Medulla oblongata (tissue), 1 donor: ENCODE data around the gene ANXA6.
"Not testable (repeated sequence)": the region's sequence is repeated elsewhere in the genome, so short reads cannot be mapped to it uniquely, and the experiment has no call there.

Experiments used
- DNase-seq: peaks from one replicate; pipeline ENCODE4 v3.0.0-alpha.2; 2015; ENCODE audit errors: extremely low spot score

Gene ANXA6

GRCh38 chr5:151181818-151182523, 24.4 kb upstream of the ANXA6 start:
- DNase-seq: no peak

GRCh38 chr5:151180291-151180690, 22.7 kb upstream of the ANXA6 start:
- DNase-seq: no peak

GRCh38 chr5:151179489-151179840, 21.9 kb upstream of the ANXA6 start:
- DNase-seq: no peak

- DNase-seq: no peak
These were observed 21.4 kb upstream of the ANXA6 start for GRCh38 chr5:151178777-151179488.

- DNase-seq: no peak
These were observed 20.8 kb upstream of the ANXA6 start for GRCh38 chr5:151178372-151178771.

- not testable (repeated sequence) for DNase-seq
These were observed 18.7 kb upstream of the ANXA6 start for GRCh38 chr5:151176268-151176667.

- DNase-seq: no peak
These were observed 17.1 kb upstream of the ANXA6 start for GRCh38 chr5:151174612-151175101.

- no peak for DNase-seq
These were observed 16.4 kb upstream of the ANXA6 start for GRCh38 chr5:151173711-151174611.

GRCh38 chr5:151171529-151171928, 13.9 kb upstream of the ANXA6 start:
- DNase-seq: no peak

- no peak for DNase-seq
These were observed 11.2 kb upstream of the ANXA6 start for GRCh38 chr5:151168602-151169344.

GRCh38 chr5:151167022-151167421, 9.4 kb upstream of the ANXA6 start:
- no peak for DNase-seq

- peak; percentile 93 for DNase-seq
These were observed 7.3 kb upstream of the ANXA6 start for GRCh38 chr5:151164687-151165392.

- no peak for DNase-seq
These were observed 5.2 kb upstream of the ANXA6 start for GRCh38 chr5:151162776-151163175.

GRCh38 chr5:151159649-151160373, 2.2 kb upstream of the ANXA6 start:
- no peak for DNase-seq

- no peak for DNase-seq
These were observed 695 bp upstream of the ANXA6 start for GRCh38 chr5:151158287-151158661.

GRCh38 chr5:151156507-151157420, 815 bp downstream of the ANXA6 start:
- DNase-seq: no peak

- DNase-seq: peak; percentile 36
These were observed 1.6 kb downstream of the ANXA6 start for GRCh38 chr5:151155775-151156506.
